GM12892 (cell line): ENCODE measurements around the gene SLC25A29. TPM values are rescaled to one million over a fixed set of nuclear protein-coding genes. Genes with fewer than 3 reads are reported as not detected.
"Not testable (repeated sequence)": the region's sequence is repeated elsewhere in the genome, so short reads cannot be mapped to it uniquely, and the experiment has no call there.

ENCODE experiments used
- DNase-seq: peaks from one replicate; pipeline ENCODE4 v3.0.0; 2011; ENCODE audit not compliant: insufficient read length
- FAIRE-seq: peaks from 2 replicates; lab custom pipeline; 2011; peaks lifted over from hg19 to GRCh38; lab: Jason Lieb, UNC
- POLR2A ChIP-seq: IDR thresholded peaks from 2 replicates; pipeline ENCODE4 v1.6.1; 2011; ENCODE audit warnings: low read depth, low read length, control low read depth
- POLR2AphosphoS5 ChIP-seq: IDR thresholded peaks from 2 replicates; pipeline ENCODE4 v1.6.1; 2011; ENCODE audit warnings: low read depth, low read length, control low read depth
- TAF1 ChIP-seq: IDR thresholded peaks from 2 replicates; pipeline ENCODE4 v1.6.1; 2011; ENCODE audit warnings: low read depth, mild to moderate bottlenecking, control low read depth, low read length, borderline replicate concordance
- polyA plus RNA-seq: library from polyadenylated mRNA; unstranded; fragments of >200 nt; gene quantifications from one replicate; pipeline ENCODE4 v1.2.1, GENCODE V29; 2012; ENCODE audit warnings: missing spikeins, inconsistent platforms; ENCODE audit not compliant: missing spikeins

Gene SLC25A29, protein sequence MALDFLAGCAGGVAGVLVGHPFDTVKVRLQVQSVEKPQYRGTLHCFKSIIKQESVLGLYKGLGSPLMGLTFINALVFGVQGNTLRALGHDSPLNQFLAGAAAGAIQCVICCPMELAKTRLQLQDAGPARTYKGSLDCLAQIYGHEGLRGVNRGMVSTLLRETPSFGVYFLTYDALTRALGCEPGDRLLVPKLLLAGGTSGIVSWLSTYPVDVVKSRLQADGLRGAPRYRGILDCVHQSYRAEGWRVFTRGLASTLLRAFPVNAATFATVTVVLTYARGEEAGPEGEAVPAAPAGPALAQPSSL
- 9.7 TPM for polyA plus RNA-seq

DNA sequence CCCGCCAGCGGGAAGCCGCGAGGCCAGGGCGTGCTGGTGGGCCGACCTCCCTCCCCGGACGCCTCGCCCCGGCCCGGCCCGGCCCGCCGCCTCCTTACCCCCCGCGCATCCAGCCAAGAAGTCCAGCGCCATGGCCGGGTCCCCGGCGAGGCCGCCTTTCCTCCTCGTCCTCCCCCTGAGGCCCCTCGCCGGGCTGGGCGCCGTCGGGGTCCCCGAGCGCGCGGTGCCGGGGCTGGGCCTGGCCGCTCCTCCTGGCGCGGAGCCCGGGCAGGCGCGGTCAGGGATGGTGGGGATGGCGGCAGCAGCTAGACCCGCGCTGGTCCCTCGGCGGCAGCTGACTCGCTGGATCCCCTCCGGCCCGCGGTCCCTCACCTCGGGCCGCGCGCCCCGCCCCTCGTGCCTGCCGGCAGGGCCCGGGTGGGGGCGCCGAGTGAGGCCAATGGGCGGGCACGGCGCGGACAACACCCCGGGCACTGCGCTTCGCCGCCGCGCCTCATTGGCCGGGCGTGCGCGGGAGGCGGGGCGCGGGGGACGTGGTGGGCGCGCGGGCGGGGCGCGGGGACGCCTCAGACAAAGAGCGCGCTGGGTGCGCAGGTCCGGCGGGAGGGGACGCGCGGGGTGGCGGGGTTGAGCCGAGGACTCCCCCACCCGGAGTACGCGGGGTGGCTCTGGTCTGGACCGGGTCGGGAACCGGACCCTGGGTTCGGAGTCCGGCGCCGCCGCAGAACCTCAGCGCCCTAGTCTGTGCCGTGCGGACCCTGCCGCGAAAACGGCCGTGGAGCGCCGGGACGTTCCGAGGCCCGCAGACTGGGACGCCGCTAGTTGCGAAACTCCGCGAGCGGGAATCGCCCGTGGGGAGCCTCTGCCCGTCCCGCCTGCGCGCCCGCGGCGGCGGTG, at the start of gene SLC25A29:
Gene SLC25A29, minus strand, starts transcription at position 344 of the 897 bp plus-strand sequence. Its CDS starts 212 bp downstream, at position 132.
- no peak for TF ChIP-seq POLR2AphosphoS5
- TF ChIP-seq TAF1, result no peak
- peak; percentile 56; the same call in 1 of the 2 replicates for TF ChIP-seq POLR2A
- DNase-seq (peak; percentile 95), FAIRE-seq (peak; percentile 92)

DNA sequence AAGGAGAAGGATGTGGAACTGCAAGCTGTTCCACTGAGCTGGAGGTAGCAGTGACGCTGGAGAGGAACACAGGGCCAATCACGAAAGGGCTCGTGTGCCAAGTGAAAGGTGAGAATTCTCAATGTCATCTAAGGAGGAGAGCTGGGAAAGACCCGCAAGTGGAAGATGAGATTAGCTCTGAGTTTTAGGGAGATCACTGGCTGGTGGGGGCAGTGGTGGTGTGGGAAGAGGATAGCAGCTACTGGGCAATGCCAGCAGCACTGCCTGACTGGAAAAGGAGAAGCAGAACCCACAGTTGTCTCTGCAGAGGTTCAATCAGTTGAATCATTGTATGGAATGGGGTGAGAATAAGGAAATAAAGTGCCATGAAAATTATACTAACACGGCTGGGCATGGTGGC, 44.7 kb upstream of the SLC25A29 start:
- FAIRE-seq (no peak), DNase-seq (no peak)
- TF ChIP-seq POLR2AphosphoS5, result no peak
- no peak for TF ChIP-seq POLR2A
- TF ChIP-seq TAF1, result no peak

DNA sequence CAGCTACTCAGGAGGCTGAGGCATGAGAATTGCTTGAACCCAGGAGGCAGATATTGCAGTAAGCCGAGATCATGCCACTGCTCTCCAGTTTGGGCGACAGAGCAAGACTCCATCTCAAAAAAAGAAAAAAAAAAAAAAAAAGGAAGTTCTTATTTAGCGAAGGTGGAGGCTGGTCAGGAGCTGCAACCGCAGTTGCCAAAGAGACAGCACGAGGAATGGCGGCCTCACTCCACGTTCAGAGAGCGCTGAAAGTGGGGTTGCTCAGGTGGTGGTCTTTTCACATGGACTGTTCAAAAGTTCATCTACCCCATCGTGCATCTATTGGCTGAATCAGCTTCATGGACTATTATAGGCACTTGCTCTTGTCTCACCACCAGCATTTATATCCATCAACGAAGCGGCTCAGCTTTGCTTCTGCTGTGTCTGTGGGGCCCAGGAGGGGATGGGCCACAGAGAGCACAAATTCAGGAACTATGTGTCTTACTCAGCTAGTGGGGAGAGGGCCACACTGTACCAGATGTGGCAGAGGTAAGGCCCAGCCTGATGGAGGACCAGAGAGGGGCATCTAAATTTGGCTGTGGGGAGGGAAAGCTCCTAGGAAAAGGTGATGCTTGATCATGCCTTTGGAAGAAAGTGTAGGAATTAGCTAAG, 44.2 kb upstream of the SLC25A29 start:
- TF ChIP-seq TAF1 (no peak), POLR2A (no peak), POLR2AphosphoS5 (no peak)
- no peak for FAIRE-seq
- DNase-seq, result no peak

DNA sequence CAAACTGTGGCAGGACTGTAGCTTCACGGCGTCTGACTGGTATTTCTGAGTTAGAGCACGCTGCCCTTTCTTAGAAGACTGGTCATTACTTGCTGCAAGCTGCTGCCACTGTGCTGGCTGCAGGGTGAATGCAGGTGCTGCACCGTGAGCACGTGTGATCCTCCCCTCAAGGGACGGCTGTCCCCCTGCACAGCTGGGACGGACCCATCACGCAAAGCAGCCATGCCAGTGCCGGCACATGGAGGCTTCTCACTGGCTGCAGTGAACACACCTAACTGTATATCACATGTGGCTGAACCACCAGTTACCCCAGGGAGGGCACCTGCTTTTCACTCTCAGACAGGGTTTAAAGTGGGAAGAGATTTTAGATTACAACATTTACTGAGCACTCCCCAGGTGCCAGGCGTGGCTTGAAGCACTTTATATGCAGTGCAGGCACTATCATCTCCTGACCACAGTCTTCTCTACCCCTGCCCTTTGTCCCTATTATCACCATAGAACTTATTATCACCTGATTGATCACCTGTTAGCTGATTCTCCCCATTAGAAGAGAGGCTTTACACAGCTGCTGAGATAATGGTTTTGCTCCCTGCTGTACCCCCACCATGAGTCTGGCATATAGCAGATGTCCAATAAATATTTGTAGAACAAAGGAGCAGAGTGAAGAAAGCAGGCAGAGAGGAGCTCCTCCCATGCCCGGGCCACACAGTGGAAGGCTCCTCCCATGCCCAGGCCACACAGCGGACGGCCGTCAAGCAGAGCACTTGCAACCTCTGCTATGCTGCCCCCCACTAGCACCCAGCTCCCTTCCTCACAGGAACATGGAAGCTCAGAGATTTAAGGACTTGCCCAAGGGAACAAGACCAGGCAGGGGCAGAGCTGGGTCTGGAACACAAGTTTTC, 42.8 kb upstream of the SLC25A29 start:
- FAIRE-seq, result no peak

DNA sequence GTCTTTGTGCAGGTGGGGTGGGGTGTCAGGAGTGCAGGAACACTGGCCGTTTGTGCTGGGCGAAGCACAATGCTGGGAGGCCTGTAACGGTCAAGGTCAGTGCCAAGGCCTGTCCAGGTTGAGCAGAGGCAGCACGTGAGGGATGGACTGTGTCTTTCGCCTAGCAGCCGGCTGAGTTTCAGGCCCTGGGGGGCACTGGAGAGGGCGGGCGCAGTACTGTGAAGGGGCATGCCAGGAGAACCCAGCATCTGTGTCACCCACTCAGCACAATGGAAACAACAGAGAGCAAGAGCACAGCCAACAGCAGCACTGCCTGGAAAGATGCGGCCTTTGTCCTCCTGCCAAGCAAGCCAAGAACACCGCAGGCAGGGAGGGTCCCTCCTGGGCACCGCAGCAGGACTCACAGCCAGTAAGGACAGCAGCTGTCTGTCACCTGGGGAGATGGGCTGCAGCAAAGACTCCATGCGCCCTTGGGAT, 42.0 kb upstream of the SLC25A29 start:
- TF ChIP-seq POLR2A (no peak), TAF1 (no peak), POLR2AphosphoS5 (no peak)
- FAIRE-seq (no peak), DNase-seq (no peak)

More for the DNA sequence above, 42.8 kb upstream of the SLC25A29 start:
- TF ChIP-seq TAF1, result no peak
- no peak for TF ChIP-seq POLR2A
- TF ChIP-seq POLR2AphosphoS5, result no peak
- DNase-seq, result no peak

DNA sequence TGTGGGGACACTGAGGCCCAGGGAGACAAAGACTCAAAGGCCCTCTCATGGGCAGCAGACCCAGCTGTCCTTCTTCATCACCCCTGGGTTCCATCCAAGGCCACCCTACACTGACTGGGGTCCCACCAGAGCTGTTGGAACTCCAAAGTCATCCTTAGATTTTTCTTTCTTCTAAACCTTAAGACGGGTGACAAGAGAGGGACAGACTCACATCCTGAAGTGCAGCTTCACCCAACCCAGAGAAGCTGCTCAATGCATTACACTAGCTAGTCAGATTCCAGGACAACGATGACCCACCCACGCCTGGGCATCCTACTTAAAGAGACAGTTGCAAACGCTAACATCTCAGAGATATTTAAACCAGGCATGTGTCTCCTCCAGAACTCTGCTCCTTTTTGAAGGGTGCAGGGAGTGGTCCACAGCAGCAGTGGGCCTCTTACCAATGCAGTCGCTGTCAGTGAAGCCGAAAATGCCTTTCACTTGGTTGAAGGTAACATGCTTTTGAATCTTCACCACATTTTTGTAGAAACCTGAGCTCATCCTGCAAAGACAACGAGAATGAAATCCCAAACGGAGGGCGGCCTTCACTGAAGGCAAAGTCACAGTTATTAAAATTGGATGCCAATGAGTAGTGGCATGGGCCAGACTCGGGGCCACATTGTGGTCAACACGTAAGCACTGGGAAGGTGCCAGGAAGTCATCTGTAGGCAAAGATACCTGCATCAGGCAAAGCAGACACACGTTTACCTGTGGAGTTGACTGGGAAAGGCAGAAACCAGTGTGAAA, 40.3 kb upstream of the SLC25A29 start:
- DNase-seq (no peak), FAIRE-seq (no peak)
- TF ChIP-seq TAF1, result no peak
- TF ChIP-seq POLR2A, result no peak
- TF ChIP-seq POLR2AphosphoS5, result no peak

DNA sequence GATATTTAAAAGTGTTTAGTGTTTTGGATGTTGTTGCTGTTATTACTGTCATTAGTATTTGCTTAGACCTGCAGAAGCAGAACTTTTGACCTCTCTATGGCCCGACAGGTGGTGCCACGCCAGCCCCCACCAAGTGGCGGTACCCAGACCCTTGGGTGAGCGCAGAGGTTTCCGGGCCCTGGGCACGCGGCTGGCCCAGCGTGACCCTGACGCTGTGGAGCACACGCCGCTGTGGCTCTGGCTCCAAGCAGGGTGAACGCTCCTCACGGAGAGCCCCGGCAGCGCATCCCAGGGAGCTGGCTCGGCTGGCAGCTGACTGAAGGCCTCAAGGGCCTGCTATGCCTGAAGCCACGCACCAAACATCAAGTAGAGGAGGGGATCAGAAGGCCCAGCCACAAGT, 39.5 kb upstream of the SLC25A29 start:
- FAIRE-seq (no peak), DNase-seq (no peak)
- TF ChIP-seq POLR2AphosphoS5 (no peak), TAF1 (no peak), POLR2A (no peak)

DNA sequence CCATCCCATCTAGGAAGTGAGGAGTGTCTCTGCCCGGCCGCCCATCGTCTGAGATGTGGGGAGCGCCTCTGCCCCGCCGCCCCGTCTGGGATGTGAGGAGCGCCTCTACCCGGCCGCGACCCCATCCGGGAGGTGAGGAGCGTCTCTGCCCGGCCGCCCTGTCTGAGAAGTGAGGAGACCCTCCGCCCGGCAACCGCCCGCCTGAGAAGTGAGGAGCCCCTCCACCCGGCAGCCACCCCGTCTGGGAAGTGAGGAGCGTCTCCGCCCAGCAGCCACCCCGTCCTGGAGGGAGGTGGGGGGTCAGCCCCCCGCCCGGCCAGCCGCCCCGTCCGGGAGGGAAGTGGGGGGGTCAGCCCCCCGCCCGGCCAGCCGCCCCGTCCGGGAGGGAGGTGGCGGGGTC, 38.4 kb upstream of the SLC25A29 start:
- not testable (repeated sequence) for DNase-seq, FAIRE-seq

DNA sequence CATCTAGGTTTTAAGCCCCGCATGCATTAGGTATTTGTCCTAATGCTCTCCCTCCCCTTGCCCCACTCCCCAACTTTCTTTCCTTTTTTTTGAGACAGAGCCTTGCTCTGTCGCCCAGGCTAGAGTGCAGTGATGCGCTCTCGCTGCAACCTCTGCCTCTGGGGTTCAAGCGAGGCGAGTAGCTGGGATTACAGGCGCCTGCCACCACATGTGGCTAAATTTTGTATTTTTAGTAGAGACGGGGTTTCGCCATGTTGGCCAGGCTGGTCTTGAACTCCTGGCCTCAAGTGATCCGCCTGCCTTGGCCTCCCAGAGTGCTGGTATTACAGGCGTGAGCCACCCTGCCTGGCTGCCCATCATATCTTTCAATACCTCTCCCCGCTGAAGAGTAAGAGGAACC, 36.6 kb upstream of the SLC25A29 start:
- not testable (repeated sequence) for DNase-seq, FAIRE-seq

DNA sequence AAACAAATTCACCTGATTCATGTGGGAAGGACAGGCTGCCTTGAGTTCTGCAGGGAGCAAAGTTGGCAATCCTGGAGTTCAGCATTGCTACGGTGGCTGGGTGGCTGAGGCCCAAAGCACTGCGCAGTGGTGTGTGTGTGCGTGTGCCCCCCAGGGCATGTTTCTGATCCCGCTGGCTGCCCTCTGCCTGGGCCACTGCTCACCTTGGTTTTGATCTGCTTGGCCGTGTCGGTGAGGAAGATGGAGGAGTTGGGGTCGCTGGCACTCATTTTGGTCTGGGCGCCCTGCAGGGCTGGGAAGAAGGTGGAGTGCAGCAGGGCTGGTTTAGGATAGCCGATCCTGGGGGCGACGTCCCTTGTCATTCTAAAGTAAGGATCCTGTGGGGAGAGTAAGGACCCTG, 36.0 kb upstream of the SLC25A29 start:
- DNase-seq (no peak), FAIRE-seq (no peak)
- no peak for TF ChIP-seq TAF1
